Loucy (cell line): ENCODE measurements around the gene RAP1GAP2.
"Not testable (repeated sequence)": the region's sequence is repeated elsewhere in the genome, so short reads cannot be mapped to it uniquely, and the experiment has no call there.

ENCODE experiments used
- CTCF ChIP-seq: fragments of 200-600 bp; sonication (generic); conservative IDR thresholded peaks from 2 replicates; pipeline ENCODE4 v1.5.1; 2014; ENCODE audit warnings: mild to moderate bottlenecking, antibody characterized with exemption, low read length
- EZH2phosphoT487 ChIP-seq: fragments of 200-600 bp; IDR thresholded peaks from 2 replicates; pipeline ENCODE4 v1.6.1; 2018; ENCODE audit warnings: antibody characterized with exemption, mild to moderate bottlenecking, moderate library complexity, borderline replicate concordance

GRCh38 chr17:3030852-3031470, 234.7 kb downstream of the RAP1GAP2 start:
- TF ChIP-seq CTCF, EZH2phosphoT487: not testable (repeated sequence)
